Osteocyte (in vitro differentiated cells): Measurements from ENCODE around the gene AIG1. TPM values are rescaled to one million over a fixed set of nuclear protein-coding genes. Genes with fewer than 3 reads are reported as not detected.

Source experiments
- DNase-seq: peaks from one replicate; pipeline ENCODE4 v3.0.0; 2021; ENCODE audit warnings: mixed read lengths; ENCODE audit not compliant: unreplicated experiment; ENCODE audit errors: extremely low spot score
- H3K27ac Mint-ChIP-seq: one replicate; pipeline ENCODE4 v1.8.0; 2021; ENCODE audit warnings: mild to moderate bottlenecking, mixed read lengths; ENCODE audit not compliant: unreplicated experiment
- H3K27me3 Mint-ChIP-seq: one replicate; pipeline ENCODE4 v1.8.0; 2021; ENCODE audit warnings: mixed read lengths; ENCODE audit not compliant: unreplicated experiment
- H3K36me3 Mint-ChIP-seq: one replicate; pipeline ENCODE4 v1.8.0; 2021; ENCODE audit warnings: mixed read lengths; ENCODE audit not compliant: unreplicated experiment
- H3K4me1 Mint-ChIP-seq: one replicate; pipeline ENCODE4 v1.8.0; 2021; ENCODE audit warnings: mixed read lengths; ENCODE audit not compliant: unreplicated experiment
- H3K4me3 Mint-ChIP-seq: one replicate; pipeline ENCODE4 v1.8.0; 2021; ENCODE audit warnings: mild to moderate bottlenecking, moderate library complexity, mixed read lengths; ENCODE audit not compliant: unreplicated experiment
- H3K9me3 Mint-ChIP-seq: one replicate; pipeline ENCODE4 v1.8.0; 2021; ENCODE audit warnings: mixed read lengths; ENCODE audit not compliant: unreplicated experiment
- total RNA-seq: library from RNA; stranded (reverse); gene quantifications from 2 replicates; pipeline ENCODE4 v1.2.1, GENCODE V29; 2021
- TF ChIP-seq, protein P1 (sequence below): fragments of 200-600 bp; sonication (generic); IDR thresholded peaks from 2 replicates; pipeline ENCODE4 v1.5.0; 2021; ENCODE audit warnings: antibody characterized with exemption, mild to moderate bottlenecking, moderate library complexity

The AIG1 gene
- total RNA-seq, 1 donor from 2014 or later: 40.5 TPM

DNA sequence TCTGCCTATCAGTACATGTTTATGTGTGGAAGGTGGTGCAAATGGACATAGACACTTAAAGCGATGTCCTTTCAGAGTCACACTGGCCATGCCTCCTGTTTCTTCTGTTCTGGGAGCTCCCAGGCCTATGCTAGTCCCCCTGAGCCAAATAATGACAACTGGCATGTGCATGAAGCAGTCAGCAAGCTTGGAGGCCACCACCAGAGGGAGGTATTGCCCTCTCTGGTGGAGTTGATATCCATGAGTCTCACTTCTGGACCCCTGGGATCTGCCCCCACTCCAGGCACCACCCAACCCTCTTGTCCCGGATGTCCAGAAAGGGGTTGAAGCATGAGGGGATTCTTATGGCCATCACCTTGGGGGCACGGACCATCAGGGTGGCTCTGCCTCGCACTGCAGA lies 172.2 kb downstream of the AIG1 start:
- Mint-ChIP-seq H3K27me3 (no peaks in the 10 kb centered on the region), H3K27ac (no peak overlapping the region), H3K9me3 (no peaks in the 10 kb centered on the region), H3K4me1 (no peaks in the 10 kb centered on the region), H3K36me3 (peaks cover 18% of the 10 kb centered on the region), H3K4me3 (no peak overlapping the region)
- no peak for DNase-seq
- TF ChIP-seq, protein P1, sequence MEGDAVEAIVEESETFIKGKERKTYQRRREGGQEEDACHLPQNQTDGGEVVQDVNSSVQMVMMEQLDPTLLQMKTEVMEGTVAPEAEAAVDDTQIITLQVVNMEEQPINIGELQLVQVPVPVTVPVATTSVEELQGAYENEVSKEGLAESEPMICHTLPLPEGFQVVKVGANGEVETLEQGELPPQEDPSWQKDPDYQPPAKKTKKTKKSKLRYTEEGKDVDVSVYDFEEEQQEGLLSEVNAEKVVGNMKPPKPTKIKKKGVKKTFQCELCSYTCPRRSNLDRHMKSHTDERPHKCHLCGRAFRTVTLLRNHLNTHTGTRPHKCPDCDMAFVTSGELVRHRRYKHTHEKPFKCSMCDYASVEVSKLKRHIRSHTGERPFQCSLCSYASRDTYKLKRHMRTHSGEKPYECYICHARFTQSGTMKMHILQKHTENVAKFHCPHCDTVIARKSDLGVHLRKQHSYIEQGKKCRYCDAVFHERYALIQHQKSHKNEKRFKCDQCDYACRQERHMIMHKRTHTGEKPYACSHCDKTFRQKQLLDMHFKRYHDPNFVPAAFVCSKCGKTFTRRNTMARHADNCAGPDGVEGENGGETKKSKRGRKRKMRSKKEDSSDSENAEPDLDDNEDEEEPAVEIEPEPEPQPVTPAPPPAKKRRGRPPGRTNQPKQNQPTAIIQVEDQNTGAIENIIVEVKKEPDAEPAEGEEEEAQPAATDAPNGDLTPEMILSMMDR: peak; percentile 50

DNA sequence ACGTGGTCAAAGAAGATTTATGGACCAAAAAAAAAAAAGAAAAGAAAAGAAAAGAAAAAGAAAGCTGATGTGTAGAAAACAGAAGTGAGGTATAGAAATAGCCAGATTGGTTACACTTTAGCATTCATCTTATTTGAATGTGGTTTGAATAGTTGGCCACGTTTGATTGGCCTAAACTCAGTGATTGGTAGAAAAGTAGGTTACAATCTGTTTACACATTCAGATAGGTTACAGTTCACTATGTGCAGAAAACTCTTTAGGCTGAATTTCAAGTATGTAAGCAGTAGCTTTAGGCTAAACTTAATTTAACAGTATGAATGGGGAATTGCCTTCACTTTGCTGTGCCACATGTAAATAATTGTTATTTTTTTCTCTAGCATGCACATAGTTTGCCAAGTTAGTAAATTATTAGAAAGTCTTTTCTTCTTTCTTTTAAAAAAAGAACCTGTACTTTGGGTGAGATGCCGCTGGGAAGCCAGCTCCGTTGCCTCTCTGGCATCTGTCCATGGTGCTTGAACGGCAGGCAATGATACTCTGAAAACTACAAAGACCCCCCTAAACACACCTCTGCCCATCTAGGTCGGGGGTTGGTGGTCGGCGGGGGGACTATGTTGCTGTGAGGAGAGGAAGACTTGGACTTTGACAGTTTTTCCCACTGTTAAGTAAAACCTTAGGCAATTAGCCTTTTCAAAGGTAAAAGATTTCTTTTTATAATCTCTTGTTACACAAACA lies 173.0 kb downstream of the AIG1 start:
- no peaks in the 10 kb centered on the region for H3K4me1 Mint-ChIP-seq
- TF ChIP-seq, protein P1: no peak
- no peaks in the 10 kb centered on the region for H3K27me3 Mint-ChIP-seq
- no peaks in the 10 kb centered on the region for H3K9me3 Mint-ChIP-seq
- H3K27ac Mint-ChIP-seq: no peak overlapping the region
- peaks cover 13% of the 10 kb centered on the region for H3K36me3 Mint-ChIP-seq
- DNase-seq: no peak
- H3K4me3 Mint-ChIP-seq: no peak overlapping the region

GRCh38 chr6:143234734-143235133 lies 174.0 kb downstream of the AIG1 start:
- TF ChIP-seq, protein P1: no peak
- no peaks in the 10 kb centered on the region for H3K27me3 Mint-ChIP-seq
- no peaks in the 10 kb centered on the region for H3K4me1 Mint-ChIP-seq
- no peaks in the 10 kb centered on the region for H3K9me3 Mint-ChIP-seq
- peaks cover 12% of the 10 kb centered on the region for H3K36me3 Mint-ChIP-seq
- H3K27ac Mint-ChIP-seq: no peak overlapping the region
- H3K4me3 Mint-ChIP-seq: no peak overlapping the region
- no peak for DNase-seq

DNA sequence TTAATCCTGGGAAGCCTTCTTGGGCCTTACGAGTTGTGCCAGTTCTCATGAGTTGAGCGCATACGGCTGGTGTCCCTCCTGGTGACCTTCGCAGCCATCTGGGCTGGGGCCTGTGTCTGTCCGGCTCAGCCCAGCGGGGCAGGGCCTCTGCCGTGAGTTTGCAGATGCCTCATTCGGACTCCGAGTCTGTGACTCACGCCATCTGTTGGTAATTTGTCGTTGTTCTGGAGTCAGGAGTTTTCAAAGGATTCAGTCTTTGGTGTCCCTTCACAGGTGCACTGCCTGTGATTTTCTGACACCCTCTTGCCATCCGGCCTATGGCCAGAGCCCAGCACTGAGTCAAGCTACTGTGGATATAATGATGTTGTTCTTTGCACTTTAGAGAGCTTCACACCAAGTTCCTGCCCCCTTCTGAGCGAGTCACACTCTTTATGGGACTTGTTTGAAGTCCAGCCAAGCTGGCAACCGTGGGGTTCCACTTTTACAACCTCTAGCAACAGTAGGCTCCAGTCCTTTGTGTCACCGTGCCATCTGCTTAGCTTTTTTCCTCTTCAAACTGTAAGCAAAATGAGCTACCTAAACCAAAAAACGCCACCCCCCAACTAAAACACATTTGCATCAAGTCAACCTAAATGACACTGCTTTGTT lies 175.6 kb downstream of the AIG1 start:
- TF ChIP-seq, protein P1: no peak
- Mint-ChIP-seq H3K27ac (no peak overlapping the region), H3K4me1 (no peaks in the 10 kb centered on the region), H3K9me3 (no peaks in the 10 kb centered on the region), H3K4me3 (no peak overlapping the region), H3K36me3 (peaks cover 11% of the 10 kb centered on the region), H3K27me3 (no peaks in the 10 kb centered on the region)
- no peak for DNase-seq

DNA sequence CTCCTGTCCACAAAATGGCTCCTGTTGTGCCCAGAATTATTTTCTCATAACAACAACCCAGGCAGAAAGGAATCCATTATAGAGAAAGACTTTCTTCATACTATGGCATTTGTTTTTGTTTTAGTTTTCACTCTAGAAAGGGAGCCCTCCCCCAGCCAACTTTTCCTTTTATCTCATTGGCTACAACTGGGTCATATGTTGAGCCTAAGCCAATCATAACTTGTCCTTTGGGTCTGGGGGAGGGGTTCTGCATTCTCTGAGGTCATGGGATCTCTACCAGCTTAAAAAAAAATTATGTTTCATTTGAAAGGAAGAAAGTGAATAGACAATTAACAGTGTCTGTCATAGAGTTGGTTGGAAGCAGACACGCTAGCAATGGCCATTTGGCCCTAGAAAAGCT lies 177.6 kb downstream of the AIG1 start:
- Mint-ChIP-seq H3K36me3 (peaks cover 11% of the 10 kb centered on the region), H3K27ac (no peak overlapping the region), H3K4me3 (no peak overlapping the region), H3K9me3 (no peaks in the 10 kb centered on the region), H3K4me1 (no peaks in the 10 kb centered on the region), H3K27me3 (no peaks in the 10 kb centered on the region)
- no peak for DNase-seq
- TF ChIP-seq, protein P1: no peak
